Caco-2 (cell line): ENCODE measurements around the gene ACCS. TPM values are rescaled to one million over a fixed set of nuclear protein-coding genes. Genes with fewer than 3 reads are reported as not detected.

Experiments
- BruUV-seq: library from RNA; stranded (reverse); fragments of 400-500 nt; replicated peaks from 2 replicates; lab custom pipeline; 2021; lab: Mats Ljungman, UMichigan
- CTCF ChIA-PET: fragments of 300-600 bp; sonication (Branson Sonifier 250); formaldehyde crosslinking; loops from one replicate; lab custom pipeline; 2022; ENCODE audit warnings: antibody characterized with exemption; lab: Charles Lee
- POLR2A ChIA-PET: fragments of 300-600 bp; sonication (Branson Sonifier 250); formaldehyde crosslinking; loops from one replicate; lab custom pipeline; 2022; ENCODE audit warnings: antibody characterized with exemption; lab: Charles Lee
- DNase-seq, 2 experiments: peaks; one replicate each; pipeline versions ENCODE4 v3.0.0 to v3.0.0-alpha.2; 2020 to 2022
- H3K27me3 ChIP-seq: replicated peaks from 2 replicates; pipeline ENCODE4 v1.6.0; 2011; ENCODE audit warnings: low read length; ENCODE audit not compliant: control insufficient read depth, insufficient read depth
- H3K36me3 ChIP-seq: 2 replicates; pipeline ENCODE4 v1.5.1; 2011; ENCODE audit warnings: low read length; ENCODE audit not compliant: control insufficient read depth, insufficient read depth
- H3K4me1 ChIP-seq: fragments of 250-450 bp; sonication (Bioruptor Pico); 2 replicates; pipeline ENCODE4 v1.5.1; 2020; ENCODE audit warnings: mild to moderate bottlenecking
- H3K4me3 ChIP-seq: 2 replicates; pipeline ENCODE4 v1.5.1; 2011; ENCODE audit warnings: low read depth, mild to moderate bottlenecking, control low read depth, low read length
- H3K9me3 ChIP-seq: fragments of 250-450 bp; sonication (Bioruptor Pico); 2 replicates; pipeline ENCODE4 v1.5.1; 2020; ENCODE audit warnings: mild to moderate bottlenecking, moderate library complexity
- H3K27ac Mint-ChIP-seq: one replicate; pipeline ENCODE4 v1.8.0; 2022; ENCODE audit warnings: mixed read lengths; ENCODE audit not compliant: unreplicated experiment
- H3K27me3 Mint-ChIP-seq: one replicate; pipeline ENCODE4 v1.8.0; 2022; ENCODE audit warnings: mixed read lengths; ENCODE audit not compliant: insufficient read depth, unreplicated experiment
- H3K36me3 Mint-ChIP-seq: one replicate; pipeline ENCODE4 v1.8.0; 2022; ENCODE audit warnings: mild to moderate bottlenecking, mixed read lengths; ENCODE audit not compliant: insufficient read depth, unreplicated experiment
- H3K4me1 Mint-ChIP-seq: one replicate; pipeline ENCODE4 v1.8.0; 2022; ENCODE audit warnings: low read depth, mixed read lengths; ENCODE audit not compliant: unreplicated experiment
- H3K4me3 Mint-ChIP-seq: one replicate; pipeline ENCODE4 v1.8.0; 2022; ENCODE audit warnings: mild to moderate bottlenecking, moderate library complexity, mixed read lengths; ENCODE audit not compliant: unreplicated experiment
- H3K9me3 Mint-ChIP-seq: one replicate; pipeline ENCODE4 v1.8.0; 2022; ENCODE audit warnings: mixed read lengths; ENCODE audit not compliant: unreplicated experiment
- intact Hi-C: fragments of 100-400 bp; cut with micrococcal nuclease; formaldehyde crosslinking; loops from one replicate; pipeline ENCODE4 v1.10.0; 2022; ENCODE audit not compliant: unreplicated experiment
- total RNA-seq: library from RNA; stranded (reverse); gene quantifications from 2 replicates; pipeline ENCODE4 v1.2.3, GENCODE V29; 2022
- TF ChIP-seq, protein P1 (sequence below), 2 experiments: fragments of 200-600 bp in 1 of 2; IDR thresholded peaks; 1 replicate in 1 of 2; 2 replicates in 1 of 2; pipeline versions ENCODE4 v1.5.1 to v1.8.0; 2011 to 2022; ENCODE audit warnings: antibody characterized with exemption in 1 of 2, control low read depth in 1 of 2, inconsistent platforms in 1 of 2, low read depth in 1 of 2, low read length in 1 of 2, mild to moderate bottlenecking in 1 of 2, moderate library complexity in 1 of 2; ENCODE audit not compliant: insufficient read depth in 1 of 2, severe bottlenecking in 1 of 2, unreplicated experiment in 1 of 2

The ACCS gene
- total RNA-seq, 1 experiment from 2014 or later: 24.7 TPM

DNA sequence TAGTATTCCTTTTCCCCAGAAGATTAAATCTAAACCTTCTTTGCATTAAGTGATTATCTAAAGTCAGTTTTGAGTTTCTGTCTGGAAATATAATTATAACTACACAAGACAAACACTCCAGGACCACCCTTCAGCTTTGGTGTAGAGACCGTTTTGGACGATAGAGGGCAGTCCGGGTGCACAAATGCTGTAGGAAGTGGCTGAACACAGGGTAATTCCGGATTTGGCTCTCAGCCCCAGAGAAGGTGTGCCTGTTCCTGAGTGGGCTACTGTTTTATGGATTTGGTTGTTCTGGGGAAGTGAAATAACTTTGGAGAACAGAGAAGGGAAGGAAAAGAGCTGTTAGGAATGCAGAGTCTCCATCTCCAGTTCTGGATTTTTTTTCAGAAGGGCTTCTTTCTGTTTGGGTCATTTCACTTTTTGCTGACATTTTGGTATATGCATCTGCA, 44.2 kb downstream of the ACCS start:
- H3K36me3 Mint-ChIP-seq: peaks cover 42% of the 10 kb centered on the region
- H3K36me3 ChIP-seq: 0 out of 2 replicates have a peak, but pooled peaks cover 1% of the 10 kb centered on the region
- no TSS peak for BruUV-seq
- POLR2A ChIA-PET: no interaction called here
- H3K4me1 Mint-ChIP-seq: no peaks in the 10 kb centered on the region
- no peaks in the 10 kb centered on the region for H3K27me3 Mint-ChIP-seq
- peak; percentile 59 to 71 for DNase-seq
- intact Hi-C loops: loop anchor here (1.0 kb wide), 2 partner anchors 16 to 428 kb away; no protein-coding TSS in a partner anchor
- TF ChIP-seq, protein P1, sequence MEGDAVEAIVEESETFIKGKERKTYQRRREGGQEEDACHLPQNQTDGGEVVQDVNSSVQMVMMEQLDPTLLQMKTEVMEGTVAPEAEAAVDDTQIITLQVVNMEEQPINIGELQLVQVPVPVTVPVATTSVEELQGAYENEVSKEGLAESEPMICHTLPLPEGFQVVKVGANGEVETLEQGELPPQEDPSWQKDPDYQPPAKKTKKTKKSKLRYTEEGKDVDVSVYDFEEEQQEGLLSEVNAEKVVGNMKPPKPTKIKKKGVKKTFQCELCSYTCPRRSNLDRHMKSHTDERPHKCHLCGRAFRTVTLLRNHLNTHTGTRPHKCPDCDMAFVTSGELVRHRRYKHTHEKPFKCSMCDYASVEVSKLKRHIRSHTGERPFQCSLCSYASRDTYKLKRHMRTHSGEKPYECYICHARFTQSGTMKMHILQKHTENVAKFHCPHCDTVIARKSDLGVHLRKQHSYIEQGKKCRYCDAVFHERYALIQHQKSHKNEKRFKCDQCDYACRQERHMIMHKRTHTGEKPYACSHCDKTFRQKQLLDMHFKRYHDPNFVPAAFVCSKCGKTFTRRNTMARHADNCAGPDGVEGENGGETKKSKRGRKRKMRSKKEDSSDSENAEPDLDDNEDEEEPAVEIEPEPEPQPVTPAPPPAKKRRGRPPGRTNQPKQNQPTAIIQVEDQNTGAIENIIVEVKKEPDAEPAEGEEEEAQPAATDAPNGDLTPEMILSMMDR (IDR thresholded peaks at IDR 0.05; ENCODE audit: insufficient read depth in 1 of 2, low read depth in 1 of 2, low read length in 1 of 2, severe bottlenecking in 1 of 2, unreplicated experiment in 1 of 2): peak; percentile 72 to 89
- no peak overlapping the region for H3K4me3 Mint-ChIP-seq
- H3K27me3 ChIP-seq: no peaks in the 10 kb centered on the region
- no peaks in the 10 kb centered on the region for H3K9me3 Mint-ChIP-seq
- H3K4me3 ChIP-seq: no peak overlapping the region
- no peaks in the 10 kb centered on the region for H3K9me3 ChIP-seq
- CTCF ChIA-PET: interaction anchor here (0.5 to 1.6 kb wide), 9 partner anchors 9 to 435 kb away, joined by 3 to 9 read pairs (median 4); no protein-coding TSS in a partner anchor
- no peak overlapping the region for H3K27ac Mint-ChIP-seq
- no peaks in the 10 kb centered on the region for H3K4me1 ChIP-seq

DNA sequence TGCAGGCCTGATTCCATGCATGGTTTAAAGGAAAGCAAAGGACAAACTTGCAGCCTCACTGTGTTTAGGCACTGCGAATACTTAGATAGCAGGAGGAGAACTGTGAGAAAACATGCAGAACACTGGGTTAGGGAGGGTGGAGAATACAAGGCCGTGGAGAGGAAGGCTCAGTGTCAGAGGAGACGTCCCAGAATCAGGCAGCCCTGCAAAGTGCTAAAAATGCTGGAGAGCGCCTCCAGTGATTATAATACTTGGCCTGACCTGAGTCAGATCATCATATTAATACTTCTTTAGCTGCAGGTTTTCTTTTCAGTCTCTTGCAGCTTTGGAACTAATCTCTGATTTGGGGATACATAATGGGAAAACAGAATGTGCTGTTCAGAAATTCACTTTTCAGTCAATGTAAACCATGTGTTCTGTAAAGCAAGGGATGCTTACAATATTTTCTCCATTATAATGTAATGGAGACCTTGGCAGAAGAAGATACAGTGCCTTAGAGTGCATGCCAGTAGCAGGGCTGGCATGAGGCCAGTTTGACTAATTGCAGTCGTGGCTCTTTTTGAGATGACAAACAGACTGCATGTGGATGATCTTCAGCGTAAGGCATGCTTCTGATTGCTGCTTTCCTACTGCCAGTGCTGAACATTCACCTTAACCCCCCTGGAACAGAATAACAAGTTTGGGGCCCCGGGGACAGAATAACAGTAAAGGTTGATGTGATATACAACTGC, 46.2 kb downstream of the ACCS start:
- Mint-ChIP-seq H3K36me3 (peaks cover 56% of the 10 kb centered on the region), H3K4me1 (no peaks in the 10 kb centered on the region), H3K4me3 (no peak overlapping the region), H3K9me3 (no peaks in the 10 kb centered on the region), H3K27me3 (no peaks in the 10 kb centered on the region), H3K27ac (no peak overlapping the region)
- H3K4me3 ChIP-seq: no peak overlapping the region
- TF ChIP-seq, protein P1 (IDR thresholded peaks at IDR 0.05; ENCODE audit: insufficient read depth in 1 of 2, low read depth in 1 of 2, low read length in 1 of 2, severe bottlenecking in 1 of 2, unreplicated experiment in 1 of 2): no peak
- BruUV-seq: no TSS peak
- H3K36me3 ChIP-seq: 0 out of 2 replicates have a peak, but pooled peaks cover 1% of the 10 kb centered on the region
- no peaks in the 10 kb centered on the region for H3K27me3 ChIP-seq
- intact Hi-C loops: no loop called here
- no peak for DNase-seq
- no peaks in the 10 kb centered on the region for H3K4me1 ChIP-seq
- POLR2A ChIA-PET: no interaction called here
- no peaks in the 10 kb centered on the region for H3K9me3 ChIP-seq
- CTCF ChIA-PET: no interaction called here

DNA sequence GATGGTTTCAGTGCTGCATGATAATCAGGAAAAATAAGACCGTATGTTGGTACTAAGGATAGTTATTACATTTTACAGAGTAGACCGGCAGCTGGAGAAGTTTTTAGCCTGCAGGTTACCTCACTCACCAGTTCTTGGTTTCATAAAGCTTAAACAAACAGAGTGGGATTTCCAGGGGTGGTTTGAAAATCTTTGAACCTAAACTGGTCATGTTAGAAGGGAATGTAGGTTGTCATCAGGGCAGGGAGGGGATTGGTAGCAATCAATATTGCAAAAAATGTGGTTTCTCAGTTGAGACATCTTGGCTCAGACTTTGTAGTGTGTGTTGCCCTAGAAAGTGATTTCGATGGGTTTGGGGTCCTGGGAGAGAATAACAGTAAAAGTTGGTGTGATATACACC, 46.9 kb downstream of the ACCS start:
- H3K4me3 Mint-ChIP-seq: no peak overlapping the region

More for the DNA sequence above, 46.9 kb downstream of the ACCS start:
- intact Hi-C loops: no loop called here
- POLR2A ChIA-PET: no interaction called here
- CTCF ChIA-PET: no interaction called here
- Mint-ChIP-seq H3K9me3 (no peaks in the 10 kb centered on the region), H3K36me3 (peaks cover 54% of the 10 kb centered on the region), H3K4me1 (no peaks in the 10 kb centered on the region), H3K27ac (no peak overlapping the region), H3K27me3 (no peaks in the 10 kb centered on the region)
- no peak for DNase-seq
- Histone ChIP-seq H3K9me3 (no peaks in the 10 kb centered on the region), H3K4me1 (no peaks in the 10 kb centered on the region), H3K4me3 (no peak overlapping the region), H3K36me3 (0 out of 2 replicates have a peak, but pooled peaks cover 1% of the 10 kb centered on the region), H3K27me3 (no peaks in the 10 kb centered on the region)
- TF ChIP-seq, protein P1 (IDR thresholded peaks at IDR 0.05; ENCODE audit: insufficient read depth in 1 of 2, low read depth in 1 of 2, low read length in 1 of 2, severe bottlenecking in 1 of 2, unreplicated experiment in 1 of 2): no peak
- BruUV-seq: no TSS peak
